K562 (cell line): ENCODE measurements around the gene LRRC61. TPM values are rescaled to one million over a fixed set of nuclear protein-coding genes. Genes with fewer than 3 reads are reported as not detected.

Source experiments
- ASH1L ChIP-seq: fragments of 450-650 bp; IDR thresholded peaks from 2 replicates; pipeline ENCODE4 v1.6.1; 2018; ENCODE audit warnings: borderline replicate concordance, mild to moderate bottlenecking, low read depth; ENCODE audit not compliant: partially characterized antibody
- DACH1 ChIP-seq: fragments of 450-650 bp; IDR thresholded peaks from 2 replicates; pipeline ENCODE4 v1.6.1; 2018; ENCODE audit not compliant: partially characterized antibody
- ESRRA ChIP-seq: fragments of 450-650 bp; IDR thresholded peaks from 2 replicates; pipeline ENCODE4 v1.6.1; 2014; ENCODE audit warnings: low read depth, mild to moderate bottlenecking, moderate library complexity, borderline replicate concordance
- HCFC1 ChIP-seq: IDR thresholded peaks from 2 replicates; pipeline ENCODE4 v1.6.1; 2012; ENCODE audit warnings: low read depth, low read length, improper control_type of control experiment
- HDAC6 ChIP-seq: IDR thresholded peaks from 2 replicates; pipeline ENCODE4 v1.6.1; 2012; ENCODE audit warnings: low read depth, mild to moderate bottlenecking, control low read depth, inconsistent platforms, low read length, moderate library complexity
- NR2C2 ChIP-seq, 2 experiments: fragments of 200-800 bp in 1 of 2; sonication (Bioruptor generic) in 1 of 2; sonication (generic) in 1 of 2; formaldehyde crosslinking in 1 of 2; IDR thresholded peaks; 2 replicates each; pipeline versions ENCODE4 v1.6.1 to v1.8.0; 2016 to 2022; ENCODE audit warnings: mild to moderate bottlenecking in 1 of 2, missing compliant biosample characterization in 1 of 2, missing genetic modification characterization in 1 of 2, missing genetic modification reagents in 1 of 2
- PML ChIP-seq: IDR thresholded peaks from 2 replicates; pipeline ENCODE4 v1.6.1; 2012; ENCODE audit warnings: low read length, inconsistent platforms
- PTRF ChIP-seq: fragments of 450-650 bp; IDR thresholded peaks from 2 replicates; pipeline ENCODE4 v1.6.1; 2016; ENCODE audit warnings: mild to moderate bottlenecking, missing genetic modification characterization, missing compliant biosample characterization
- RBM34 ChIP-seq: fragments of 200-400 bp; formaldehyde crosslinking; IDR thresholded peaks from 2 replicates; pipeline ENCODE4 v1.6.1; 2018; ENCODE audit warnings: low read length, borderline replicate concordance; ENCODE audit not compliant: insufficient read depth
- RFX1 ChIP-seq: fragments of 450-650 bp; IDR thresholded peaks from 2 replicates; pipeline ENCODE4 v1.6.1; 2016; ENCODE audit warnings: mild to moderate bottlenecking, moderate library complexity
- polyA plus RNA-seq, 8 experiments: library from polyadenylated mRNA; depleted of rRNA in 4 of 8; stranded (reverse) in 5 of 8; unstranded in 3 of 8; fragments of >200 nt; fragmentation: Nextera tagmentation in 2 of 8; fragmentation: Illumina TruSeq in 1 of 8; extraction: Ambion mirVana in 2 of 8; extraction: Trizol in 1 of 8; gene quantifications; 2 replicates each; pipeline versions ENCODE4 v1.2.1 to v1.2.3, GENCODE V29; 2011 to 2014; ENCODE audit warnings: inconsistent platforms in 1 of 8, missing spikeins in 1 of 8
- total RNA-seq, 7 experiments: library from RNA; depleted of rRNA in 6 of 7; stranded (reverse); fragments of >200 nt in 6 of 7; fragmentation: Illumina TruSeq in 2 of 7; extraction: Trizol in 2 of 7; gene quantifications; 2 replicates each; pipeline versions ENCODE4 v1.2.1 to v1.2.3, GENCODE V29; 2011 to 2021; ENCODE audit warnings: low replicate concordance in 1 of 7
- TF ChIP-seq, protein P1 (sequence below): fragments of 450-650 bp; IDR thresholded peaks from 2 replicates; pipeline ENCODE4 v1.6.1; 2016; ENCODE audit warnings: missing biosample characterization, missing genetic modification characterization
- TF ChIP-seq, protein P2 (sequence below): sonication (generic); formaldehyde crosslinking; IDR thresholded peaks from 2 replicates; pipeline ENCODE4 v1.8.0; 2023; ENCODE audit warnings: missing genetic modification reagents, mild to moderate bottlenecking, borderline replicate concordance
- TF ChIP-seq, protein P3 (sequence below): sonication (generic); formaldehyde crosslinking; IDR thresholded peaks from 2 replicates; pipeline ENCODE4 v1.8.1; 2023; ENCODE audit warnings: mild to moderate bottlenecking, missing genetic modification reagents
- TF ChIP-seq, protein P4 (sequence below): sonication (generic); IDR thresholded peaks from 2 replicates; pipeline ENCODE4 v1.6.1; 2016
- TF ChIP-seq, protein P5 (sequence below): sonication (generic); formaldehyde crosslinking; IDR thresholded peaks from 2 replicates; pipeline ENCODE4 v1.8.0; 2022; ENCODE audit warnings: mild to moderate bottlenecking, missing genetic modification reagents

The LRRC61 gene
- total and polyA plus RNA-seq, 9 of the 15 experiments (the other 6 are each of a cell fraction or from before 2014, with no cell fraction given): 1.3 to 55.2 (median 35.2) TPM

DNA sequence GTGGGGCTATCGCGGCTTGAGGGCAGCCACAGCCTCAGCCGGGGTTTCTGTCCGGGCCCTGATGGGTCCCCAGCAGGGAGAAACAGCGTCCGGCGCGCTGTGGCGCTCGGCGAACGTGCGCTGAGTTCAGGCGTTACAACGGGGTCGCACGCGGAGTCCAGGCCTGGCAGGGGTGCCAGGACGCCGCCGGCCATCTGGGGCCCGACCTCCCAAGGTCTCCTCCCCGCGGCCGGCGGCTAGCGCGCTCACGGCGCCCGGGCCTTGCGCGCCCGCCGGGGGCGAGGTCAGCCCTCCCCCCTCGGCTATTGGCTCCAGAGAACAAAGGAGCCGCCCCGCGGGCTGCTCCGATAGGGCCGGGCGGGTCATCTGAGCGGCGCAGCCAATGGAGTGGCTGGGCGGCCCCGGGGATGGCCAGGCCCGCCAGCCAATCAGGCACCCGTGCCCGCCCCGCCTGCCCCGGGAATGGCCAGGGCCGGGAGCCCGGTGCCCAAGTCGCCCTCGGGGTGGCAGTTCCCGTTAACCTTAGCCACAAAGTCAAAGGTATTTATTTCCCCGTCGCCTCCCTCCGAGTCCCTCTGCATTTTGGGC, 55.8 kb downstream of the LRRC61 start, which contains the start of gene ZNF775 (continued):
- TF ChIP-seq ESRRA: peak; percentile 85
- peak; percentile 85 for TF ChIP-seq PML
- TF ChIP-seq, protein P1, sequence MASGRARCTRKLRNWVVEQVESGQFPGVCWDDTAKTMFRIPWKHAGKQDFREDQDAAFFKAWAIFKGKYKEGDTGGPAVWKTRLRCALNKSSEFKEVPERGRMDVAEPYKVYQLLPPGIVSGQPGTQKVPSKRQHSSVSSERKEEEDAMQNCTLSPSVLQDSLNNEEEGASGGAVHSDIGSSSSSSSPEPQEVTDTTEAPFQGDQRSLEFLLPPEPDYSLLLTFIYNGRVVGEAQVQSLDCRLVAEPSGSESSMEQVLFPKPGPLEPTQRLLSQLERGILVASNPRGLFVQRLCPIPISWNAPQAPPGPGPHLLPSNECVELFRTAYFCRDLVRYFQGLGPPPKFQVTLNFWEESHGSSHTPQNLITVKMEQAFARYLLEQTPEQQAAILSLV (tag): no peak
- TF ChIP-seq PTRF (tag): no peak
- TF ChIP-seq RFX1: no peak
- TF ChIP-seq DACH1: no peak
- no peak for TF ChIP-seq NR2C2 (CRISPR knock-in tag; IDR thresholded peaks at IDR 0.05)
- TF ChIP-seq NR2C2 (tag; IDR thresholded peaks at IDR 0.05): peak; percentile 90
- peak; percentile 97 for TF ChIP-seq ASH1L
- TF ChIP-seq HCFC1: peak; percentile 8; the same call in 1 of the 2 replicates
- TF ChIP-seq, protein P2, sequence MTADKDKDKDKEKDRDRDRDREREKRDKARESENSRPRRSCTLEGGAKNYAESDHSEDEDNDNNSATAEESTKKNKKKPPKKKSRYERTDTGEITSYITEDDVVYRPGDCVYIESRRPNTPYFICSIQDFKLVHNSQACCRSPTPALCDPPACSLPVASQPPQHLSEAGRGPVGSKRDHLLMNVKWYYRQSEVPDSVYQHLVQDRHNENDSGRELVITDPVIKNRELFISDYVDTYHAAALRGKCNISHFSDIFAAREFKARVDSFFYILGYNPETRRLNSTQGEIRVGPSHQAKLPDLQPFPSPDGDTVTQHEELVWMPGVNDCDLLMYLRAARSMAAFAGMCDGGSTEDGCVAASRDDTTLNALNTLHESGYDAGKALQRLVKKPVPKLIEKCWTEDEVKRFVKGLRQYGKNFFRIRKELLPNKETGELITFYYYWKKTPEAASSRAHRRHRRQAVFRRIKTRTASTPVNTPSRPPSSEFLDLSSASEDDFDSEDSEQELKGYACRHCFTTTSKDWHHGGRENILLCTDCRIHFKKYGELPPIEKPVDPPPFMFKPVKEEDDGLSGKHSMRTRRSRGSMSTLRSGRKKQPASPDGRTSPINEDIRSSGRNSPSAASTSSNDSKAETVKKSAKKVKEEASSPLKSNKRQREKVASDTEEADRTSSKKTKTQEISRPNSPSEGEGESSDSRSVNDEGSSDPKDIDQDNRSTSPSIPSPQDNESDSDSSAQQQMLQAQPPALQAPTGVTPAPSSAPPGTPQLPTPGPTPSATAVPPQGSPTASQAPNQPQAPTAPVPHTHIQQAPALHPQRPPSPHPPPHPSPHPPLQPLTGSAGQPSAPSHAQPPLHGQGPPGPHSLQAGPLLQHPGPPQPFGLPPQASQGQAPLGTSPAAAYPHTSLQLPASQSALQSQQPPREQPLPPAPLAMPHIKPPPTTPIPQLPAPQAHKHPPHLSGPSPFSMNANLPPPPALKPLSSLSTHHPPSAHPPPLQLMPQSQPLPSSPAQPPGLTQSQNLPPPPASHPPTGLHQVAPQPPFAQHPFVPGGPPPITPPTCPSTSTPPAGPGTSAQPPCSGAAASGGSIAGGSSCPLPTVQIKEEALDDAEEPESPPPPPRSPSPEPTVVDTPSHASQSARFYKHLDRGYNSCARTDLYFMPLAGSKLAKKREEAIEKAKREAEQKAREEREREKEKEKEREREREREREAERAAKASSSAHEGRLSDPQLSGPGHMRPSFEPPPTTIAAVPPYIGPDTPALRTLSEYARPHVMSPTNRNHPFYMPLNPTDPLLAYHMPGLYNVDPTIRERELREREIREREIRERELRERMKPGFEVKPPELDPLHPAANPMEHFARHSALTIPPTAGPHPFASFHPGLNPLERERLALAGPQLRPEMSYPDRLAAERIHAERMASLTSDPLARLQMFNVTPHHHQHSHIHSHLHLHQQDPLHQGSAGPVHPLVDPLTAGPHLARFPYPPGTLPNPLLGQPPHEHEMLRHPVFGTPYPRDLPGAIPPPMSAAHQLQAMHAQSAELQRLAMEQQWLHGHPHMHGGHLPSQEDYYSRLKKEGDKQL (CRISPR knock-in tag): 0 out of 2 replicates have a peak, but pooled peaks have one; percentile 52
- TF ChIP-seq, protein P3, sequence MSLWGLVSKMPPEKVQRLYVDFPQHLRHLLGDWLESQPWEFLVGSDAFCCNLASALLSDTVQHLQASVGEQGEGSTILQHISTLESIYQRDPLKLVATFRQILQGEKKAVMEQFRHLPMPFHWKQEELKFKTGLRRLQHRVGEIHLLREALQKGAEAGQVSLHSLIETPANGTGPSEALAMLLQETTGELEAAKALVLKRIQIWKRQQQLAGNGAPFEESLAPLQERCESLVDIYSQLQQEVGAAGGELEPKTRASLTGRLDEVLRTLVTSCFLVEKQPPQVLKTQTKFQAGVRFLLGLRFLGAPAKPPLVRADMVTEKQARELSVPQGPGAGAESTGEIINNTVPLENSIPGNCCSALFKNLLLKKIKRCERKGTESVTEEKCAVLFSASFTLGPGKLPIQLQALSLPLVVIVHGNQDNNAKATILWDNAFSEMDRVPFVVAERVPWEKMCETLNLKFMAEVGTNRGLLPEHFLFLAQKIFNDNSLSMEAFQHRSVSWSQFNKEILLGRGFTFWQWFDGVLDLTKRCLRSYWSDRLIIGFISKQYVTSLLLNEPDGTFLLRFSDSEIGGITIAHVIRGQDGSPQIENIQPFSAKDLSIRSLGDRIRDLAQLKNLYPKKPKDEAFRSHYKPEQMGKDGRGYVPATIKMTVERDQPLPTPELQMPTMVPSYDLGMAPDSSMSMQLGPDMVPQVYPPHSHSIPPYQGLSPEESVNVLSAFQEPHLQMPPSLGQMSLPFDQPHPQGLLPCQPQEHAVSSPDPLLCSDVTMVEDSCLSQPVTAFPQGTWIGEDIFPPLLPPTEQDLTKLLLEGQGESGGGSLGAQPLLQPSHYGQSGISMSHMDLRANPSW (CRISPR knock-in tag): no peak
- peak; percentile 98; the same call in 1 of the 2 replicates for TF ChIP-seq RBM34
- TF ChIP-seq, protein P4, sequence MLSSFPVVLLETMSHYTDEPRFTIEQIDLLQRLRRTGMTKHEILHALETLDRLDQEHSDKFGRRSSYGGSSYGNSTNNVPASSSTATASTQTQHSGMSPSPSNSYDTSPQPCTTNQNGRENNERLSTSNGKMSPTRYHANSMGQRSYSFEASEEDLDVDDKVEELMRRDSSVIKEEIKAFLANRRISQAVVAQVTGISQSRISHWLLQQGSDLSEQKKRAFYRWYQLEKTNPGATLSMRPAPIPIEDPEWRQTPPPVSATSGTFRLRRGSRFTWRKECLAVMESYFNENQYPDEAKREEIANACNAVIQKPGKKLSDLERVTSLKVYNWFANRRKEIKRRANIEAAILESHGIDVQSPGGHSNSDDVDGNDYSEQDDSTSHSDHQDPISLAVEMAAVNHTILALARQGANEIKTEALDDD: no peak
- TF ChIP-seq, protein P5, sequence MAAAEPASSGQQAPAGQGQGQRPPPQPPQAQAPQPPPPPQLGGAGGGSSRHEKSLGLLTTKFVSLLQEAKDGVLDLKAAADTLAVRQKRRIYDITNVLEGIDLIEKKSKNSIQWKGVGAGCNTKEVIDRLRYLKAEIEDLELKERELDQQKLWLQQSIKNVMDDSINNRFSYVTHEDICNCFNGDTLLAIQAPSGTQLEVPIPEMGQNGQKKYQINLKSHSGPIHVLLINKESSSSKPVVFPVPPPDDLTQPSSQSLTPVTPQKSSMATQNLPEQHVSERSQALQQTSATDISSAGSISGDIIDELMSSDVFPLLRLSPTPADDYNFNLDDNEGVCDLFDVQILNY (CRISPR knock-in tag): 0 out of 2 replicates have a peak, but pooled peaks have one; percentile 58
- TF ChIP-seq HDAC6: 0 out of 2 replicates have a peak, but pooled peaks have one; percentile 84
